Stimulated activated CD4-positive, alpha-beta T cell treated with anti-CD3 and anti-CD28 coated beads, Interleukin-15, amount 100 ng/mL, for 48 hours (primary cell): ENCODE results near the gene SPINK13.
"Not testable (repeated sequence)": the region's sequence is repeated elsewhere in the genome, so short reads cannot be mapped to it uniquely, and the experiment has no call there.

Experiments
- DNase-seq, 2 donors: peaks; one replicate each; pipeline ENCODE4 v3.0.0-alpha.2; 2020; ENCODE audit warnings: low read depth in 2 of 2

SPINK13 gene, protein sequence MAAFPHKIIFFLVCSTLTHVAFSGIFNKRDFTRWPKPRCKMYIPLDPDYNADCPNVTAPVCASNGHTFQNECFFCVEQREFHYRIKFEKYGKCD

DNA sequence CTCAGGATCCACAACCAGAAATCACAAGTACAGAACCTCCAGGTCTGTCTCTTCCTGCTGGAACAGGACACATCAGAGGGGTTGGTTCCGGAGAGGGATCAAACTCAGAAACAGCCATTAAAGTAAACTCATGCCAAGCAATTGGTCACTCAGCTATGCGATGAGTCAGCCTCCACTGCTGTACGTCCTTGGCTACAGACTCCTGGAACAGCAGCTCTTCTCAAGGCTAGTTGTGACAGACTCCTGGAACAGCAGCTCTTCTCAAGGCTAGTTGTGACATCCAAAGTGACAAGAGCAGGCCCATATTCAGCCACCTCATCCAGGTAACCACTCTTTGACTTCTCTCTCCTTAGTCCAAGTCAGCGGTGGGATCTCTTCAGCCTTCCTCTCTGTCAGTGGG, at the start of gene SPINK13:
TSS of gene SPINK13 (plus strand) at position 229 of the 400 bp plus-strand sequence. CDS start 1,279 bp downstream, outside the sequence.
- DNase-seq, result no peak

DNA sequence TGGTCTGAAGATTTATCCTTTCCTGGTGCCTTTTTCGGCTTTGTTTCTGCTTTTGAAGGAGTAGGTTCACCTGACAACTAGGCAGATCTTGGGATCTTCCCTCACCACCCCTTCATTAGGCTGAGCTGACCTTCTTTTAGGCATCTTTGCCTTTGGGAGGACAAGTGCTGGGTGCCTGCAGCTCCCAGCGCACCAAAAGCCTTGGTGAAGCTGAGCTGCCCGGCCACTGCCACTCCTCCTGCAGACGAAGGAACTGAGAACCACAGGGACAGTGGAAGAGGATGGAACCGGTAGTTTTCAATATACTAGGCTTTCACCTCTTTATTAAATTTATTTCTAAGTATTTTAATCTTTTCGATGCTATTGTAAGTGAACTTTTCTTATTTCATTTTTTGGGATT, 47.1 kb upstream of the SPINK13 start:
- no peak for DNase-seq

DNA sequence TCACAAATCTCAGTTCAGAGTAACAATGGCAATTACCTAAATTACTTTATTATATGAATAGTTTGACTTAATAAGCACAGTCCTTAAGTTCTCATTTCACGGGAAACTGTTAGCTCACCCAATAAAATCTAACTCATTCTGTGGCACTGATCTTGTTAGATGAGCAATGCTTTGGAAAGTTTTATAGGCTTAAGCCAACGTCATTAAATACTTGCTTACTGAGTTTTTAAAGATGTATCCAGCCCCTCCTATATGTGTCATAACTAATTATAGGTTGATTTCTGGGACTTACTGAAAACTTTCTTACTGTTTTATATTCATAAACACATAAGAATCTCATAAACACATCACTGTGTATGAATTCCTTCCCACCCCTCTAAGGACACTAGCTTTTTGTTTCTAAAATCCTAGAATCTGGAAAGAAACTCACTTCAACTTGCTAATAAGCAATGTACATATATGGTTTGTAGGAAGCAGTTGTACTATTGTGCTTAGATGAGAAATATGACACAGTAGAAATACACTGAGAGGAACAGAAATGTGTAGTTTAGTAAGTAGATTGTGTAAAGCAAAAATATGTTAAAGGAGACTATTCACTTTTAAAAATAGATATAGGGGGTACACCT, 44.4 kb upstream of the SPINK13 start:
- no peak for DNase-seq

DNA sequence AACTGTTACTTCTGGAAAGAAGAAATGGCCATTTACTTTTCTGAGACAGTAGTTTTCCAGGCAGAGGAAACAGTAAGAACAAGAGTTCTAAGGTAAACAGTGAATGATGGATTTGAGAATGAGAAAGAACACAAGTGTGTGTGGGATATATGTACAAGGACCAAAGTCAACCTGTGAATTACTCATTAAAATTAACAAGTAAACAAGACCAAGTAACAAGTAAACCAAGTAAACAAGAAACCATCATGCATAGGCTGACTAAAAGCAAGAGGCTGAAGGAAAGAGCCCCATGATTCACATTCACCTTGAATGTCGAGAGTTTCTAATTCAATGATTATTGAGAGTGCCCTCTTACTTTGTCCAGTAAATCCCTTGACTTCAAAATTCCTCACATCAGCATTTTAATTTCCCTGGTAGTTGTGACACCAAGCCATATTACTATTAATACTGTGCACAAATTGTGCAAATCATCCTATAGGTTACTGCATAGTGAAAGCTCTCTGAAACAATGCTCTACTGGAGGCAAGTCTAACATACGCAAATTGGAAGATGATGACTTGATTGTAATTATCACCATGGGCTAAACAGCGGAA, 40.1 kb upstream of the SPINK13 start:
- no peak for DNase-seq

DNA sequence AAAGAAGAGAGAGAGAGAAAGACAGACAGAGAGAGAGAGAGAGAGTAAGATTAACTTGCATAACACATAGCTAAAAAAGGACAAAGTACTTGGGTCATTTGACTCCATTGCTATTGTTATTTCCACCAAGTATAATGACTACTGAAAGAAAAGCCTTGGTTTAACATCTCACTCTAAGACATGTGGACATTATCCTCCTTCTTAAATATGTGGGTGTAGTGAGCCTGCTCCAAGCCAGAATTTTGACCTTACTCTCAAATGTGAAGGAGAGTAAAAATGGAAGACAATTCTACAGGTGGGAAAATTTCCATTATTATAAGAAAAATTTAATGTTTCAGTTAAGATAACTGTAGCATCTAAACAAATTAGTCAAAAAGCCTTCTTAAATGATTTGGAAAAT, 38.8 kb upstream of the SPINK13 start:
- no peak for DNase-seq

DNA sequence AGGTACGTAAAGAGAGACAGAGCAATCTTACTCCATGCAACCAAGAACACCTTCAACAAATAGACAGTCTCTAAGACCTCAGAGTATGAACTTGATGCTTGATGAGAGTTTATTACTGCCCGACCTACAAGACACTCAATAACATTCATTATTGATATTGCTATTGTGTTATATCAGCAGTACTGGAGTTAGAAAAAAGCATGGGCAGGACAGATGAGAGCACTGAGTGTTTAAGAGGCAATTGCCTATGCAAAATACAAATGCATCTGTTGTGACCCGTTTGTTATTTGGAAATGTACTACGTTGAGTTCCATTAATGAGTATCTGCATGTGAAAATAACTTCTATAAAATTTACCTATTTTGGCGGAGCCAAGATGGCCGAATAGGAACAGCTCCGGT, 38.4 kb upstream of the SPINK13 start:
- DNase-seq, result no peak

DNA sequence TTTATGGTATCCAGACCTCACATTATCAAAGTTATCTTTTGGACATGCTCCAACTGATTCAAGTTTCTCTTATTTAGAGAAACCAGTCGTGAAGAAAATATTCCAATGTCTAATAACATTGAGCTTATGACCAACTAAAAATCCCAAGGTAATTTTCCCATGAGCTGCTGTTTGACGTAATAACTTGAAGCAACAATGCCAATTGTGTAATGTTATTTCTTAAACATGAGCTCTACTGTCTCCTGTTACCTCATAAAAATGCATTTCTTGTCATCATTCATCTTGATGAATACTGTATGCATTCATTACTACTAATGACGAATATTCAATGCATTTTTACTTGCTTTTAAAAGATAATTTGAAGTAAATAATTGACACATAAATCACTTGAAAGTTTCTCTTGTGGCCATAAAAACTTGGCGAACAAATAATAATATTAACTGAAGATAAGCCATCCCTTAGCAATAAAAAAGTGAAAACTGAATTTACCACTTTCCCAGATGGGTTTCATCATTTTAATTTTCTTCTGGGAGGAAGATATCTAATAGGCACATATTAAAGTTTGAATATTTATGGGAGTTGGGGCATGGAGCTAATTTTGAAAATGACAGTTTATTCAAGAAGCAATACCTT, 30.7 kb upstream of the SPINK13 start:
- no peak for DNase-seq

DNA sequence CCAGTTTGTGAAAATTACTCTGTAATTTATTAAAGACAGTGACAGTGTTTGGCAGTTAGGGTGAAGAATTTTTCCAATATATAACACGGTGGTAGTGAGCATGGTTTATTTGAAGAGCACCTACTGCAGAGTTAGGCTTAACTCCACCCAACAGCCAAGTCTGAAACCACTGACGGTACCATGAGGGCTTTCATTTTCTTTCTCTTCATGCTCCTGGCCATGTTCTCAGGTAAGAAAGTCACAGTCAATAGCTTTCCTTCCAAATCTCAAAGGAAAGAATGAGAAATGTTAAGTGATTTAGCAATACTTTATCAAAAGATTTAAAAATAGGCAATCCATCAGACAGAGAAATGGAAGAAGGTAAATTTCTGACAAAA, 30.2 kb upstream of the SPINK13 start, which contains the start of gene MARCOL:
TSS of gene MARCOL (plus strand) at position 108 of the 377 bp plus-strand sequence. CDS start at position 181, 73 bp downstream.
- DNase-seq, result no peak

DNA sequence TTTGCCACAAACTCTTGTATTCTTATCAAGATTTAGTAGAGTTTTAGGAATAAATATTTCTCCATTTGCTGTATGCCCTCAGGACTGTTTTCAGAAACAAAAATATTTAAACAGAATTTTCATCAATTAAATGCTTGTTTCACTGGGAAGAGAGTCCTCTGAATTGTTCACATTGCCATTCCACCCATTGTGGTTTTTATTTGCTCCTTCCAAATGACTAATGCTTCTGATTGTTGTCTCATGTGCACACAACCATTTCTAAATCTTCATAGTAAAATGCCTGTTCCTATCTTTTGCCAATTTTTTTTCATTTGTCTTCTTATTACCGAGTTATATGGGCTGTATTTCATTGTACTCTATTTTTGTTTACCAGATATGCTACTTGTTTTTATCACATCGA, 19.7 kb upstream of the SPINK13 start:
- no peak for DNase-seq

DNA sequence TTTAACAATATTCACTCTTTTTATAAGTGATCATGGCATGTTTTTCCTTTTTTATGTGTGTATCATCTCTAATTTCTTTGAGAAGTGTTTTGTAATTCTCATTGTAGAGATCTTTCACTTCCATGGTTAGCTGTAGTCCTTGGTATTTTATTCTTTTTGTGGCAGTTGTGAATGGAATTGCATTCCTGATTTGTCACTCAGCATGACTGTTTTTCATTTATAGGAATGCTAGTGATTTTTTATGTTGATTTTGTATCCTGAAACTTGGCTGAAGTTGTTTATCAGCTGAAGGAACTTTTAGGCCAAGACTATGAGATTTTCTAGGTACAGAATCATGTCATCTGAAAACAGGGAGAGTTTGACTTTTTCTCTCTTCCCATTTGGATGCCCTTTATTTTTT, 13.1 kb upstream of the SPINK13 start:
- no peak for DNase-seq

DNA sequence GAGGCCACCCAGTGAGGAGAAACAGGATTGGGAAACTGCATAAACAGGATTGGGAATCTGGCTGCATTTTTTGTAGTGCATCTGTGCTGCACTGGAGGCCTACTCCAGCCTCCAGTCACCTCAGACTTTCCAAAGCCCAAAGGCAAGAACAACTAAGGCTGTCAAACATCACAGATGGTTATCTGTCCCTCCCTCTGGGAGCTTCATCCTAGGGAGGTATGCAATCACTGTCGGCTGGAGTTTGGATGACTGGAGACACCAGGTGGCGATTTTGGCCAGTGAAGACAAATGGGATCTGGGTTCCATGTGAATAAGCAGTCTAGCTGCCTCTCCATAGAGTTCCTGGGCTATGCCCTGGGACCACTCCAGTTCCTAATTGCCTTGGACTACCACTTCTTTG, 9.3 kb upstream of the SPINK13 start:
- no peak for DNase-seq

DNA sequence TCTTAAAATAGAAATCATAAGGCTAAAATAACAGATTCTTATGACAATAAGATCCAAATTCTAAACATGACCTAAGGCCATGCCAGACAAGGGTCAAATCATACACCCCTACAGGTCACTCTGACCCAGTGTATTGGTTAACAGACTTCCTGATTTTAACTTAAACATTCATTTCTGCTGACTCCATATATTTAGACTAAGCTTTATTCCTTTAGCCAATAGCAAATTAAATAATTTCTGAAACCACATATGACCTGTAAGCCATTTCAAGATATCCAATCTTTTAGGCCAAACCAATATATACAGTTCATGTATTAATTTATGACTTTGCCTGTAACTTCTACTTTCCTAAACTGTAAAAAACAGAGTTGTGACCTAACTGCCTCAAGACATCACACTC, 7.4 kb upstream of the SPINK13 start:
- DNase-seq, result no peak

DNA sequence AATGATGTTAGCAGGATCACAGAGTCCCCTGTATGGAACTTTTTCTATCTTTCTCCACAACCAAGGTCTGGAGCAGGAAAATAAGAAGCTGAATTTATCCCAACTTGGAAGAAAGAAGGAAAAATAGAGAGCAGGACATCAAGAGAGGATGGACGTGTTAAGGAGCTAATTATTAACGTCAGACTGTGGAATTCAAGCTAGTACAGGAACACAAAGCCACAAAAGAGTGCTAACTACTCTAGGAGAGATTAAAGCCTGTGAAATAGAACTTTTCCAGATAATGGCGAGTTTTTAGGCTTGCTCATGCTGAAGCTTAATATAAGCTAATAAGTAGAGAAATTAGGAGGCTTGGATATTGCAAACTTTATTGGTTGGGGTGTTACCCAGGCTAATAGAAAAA, 632 bp upstream of the SPINK13 start:
- no peak for DNase-seq

DNA sequence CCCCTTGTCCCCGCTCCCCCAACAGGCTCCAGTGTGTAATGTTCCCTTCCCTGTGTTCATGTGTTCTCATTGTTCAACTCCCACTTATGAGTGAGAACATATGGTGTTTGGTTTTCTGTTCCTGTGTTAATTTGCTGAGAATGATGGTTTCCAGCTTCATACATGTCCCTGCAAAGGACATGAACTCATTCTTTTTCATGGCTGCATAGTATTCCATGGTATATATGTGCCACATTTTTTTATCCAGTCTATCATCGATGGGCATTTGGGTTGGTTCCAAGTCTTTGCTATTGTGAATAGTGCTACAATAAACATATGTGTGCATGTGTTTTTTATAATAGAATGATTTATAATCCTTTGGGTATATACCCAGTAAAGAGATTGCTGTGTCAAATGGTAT, 6.5 kb downstream of the SPINK13 start:
- not testable (repeated sequence) for DNase-seq

DNA sequence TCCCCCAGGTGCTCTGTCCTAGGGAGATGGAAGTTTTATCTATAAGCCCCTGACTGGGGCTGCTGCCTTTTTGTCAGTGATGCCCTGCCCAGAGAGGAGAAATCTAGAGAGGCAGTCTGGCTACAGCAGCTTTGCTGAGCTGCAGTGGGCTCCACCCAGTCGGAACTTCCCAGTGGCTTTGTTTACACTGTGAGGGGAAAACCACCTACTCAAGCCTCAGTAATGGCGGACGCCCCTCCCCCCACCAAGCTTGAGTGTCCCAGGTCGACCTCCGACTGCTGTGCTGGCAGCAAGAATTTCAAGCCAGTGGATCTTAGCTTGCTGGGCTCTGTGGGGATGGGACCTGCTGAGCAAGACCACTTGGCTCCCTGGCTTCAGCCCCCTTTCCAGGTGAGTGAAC, 12.3 kb downstream of the SPINK13 start:
- DNase-seq, result not testable (repeated sequence)

DNA sequence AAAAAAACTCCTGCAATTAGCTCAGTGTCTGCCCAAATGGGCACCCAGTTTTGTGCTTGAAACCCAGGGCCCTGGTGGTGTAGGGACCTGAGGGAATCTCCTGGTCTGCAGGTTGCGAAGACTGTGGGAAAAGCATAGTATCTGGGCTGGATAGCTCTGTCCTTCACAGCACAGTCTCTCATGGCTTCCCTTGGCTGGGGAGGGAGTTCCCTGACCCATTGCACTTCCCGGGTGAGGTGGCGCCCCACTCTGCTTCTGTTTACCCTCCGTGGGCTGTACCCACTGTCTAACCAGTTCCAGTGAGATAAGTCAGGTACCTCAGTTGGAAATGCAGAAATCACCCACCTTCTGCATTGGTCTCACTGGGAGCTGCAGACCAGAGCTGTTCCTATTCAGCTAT, 12.7 kb downstream of the SPINK13 start:
- DNase-seq, result not testable (repeated sequence)

DNA sequence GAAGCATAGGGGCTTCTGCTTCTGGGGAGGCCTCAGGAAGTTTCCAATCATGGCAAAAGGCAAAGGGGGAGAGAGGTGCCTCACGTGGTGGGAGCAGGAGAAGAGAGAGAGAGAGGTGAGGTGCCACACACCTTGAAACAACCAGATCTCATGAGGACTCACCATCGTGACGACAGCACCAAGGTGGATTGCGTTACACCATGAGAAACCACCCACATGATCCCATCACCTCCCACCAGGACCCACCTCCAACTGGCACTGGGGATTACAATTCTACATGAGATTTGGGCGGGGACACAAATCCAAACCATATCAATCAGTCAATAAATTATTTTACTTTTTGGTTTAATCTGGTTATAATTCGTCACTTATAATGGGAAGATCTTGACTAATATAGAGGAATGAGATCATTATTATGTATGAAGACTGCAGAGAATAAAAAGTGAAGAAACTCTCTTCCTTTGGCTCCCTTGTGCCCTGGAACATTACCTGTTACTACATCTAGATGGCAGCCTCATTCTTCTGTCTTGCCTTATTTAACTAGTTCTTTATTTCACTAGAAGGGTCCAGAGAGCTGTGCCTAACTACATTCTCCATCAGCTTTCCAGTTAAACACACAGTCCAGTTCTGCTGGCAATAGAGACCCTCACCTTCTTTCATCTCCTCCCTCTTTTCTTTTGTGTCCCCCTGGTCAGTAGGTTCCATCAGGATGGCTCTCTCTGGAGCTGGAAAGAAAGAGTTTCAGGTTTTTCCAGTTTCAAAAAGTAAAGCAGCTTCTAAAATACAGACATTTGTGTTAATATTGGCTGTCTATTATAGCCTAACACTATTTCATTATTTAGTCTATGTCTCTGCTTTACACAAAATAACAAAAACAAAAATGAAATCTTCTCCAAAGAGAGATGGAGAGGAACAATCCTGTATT, 21.9 kb downstream of the SPINK13 start:
- no peak for DNase-seq

DNA sequence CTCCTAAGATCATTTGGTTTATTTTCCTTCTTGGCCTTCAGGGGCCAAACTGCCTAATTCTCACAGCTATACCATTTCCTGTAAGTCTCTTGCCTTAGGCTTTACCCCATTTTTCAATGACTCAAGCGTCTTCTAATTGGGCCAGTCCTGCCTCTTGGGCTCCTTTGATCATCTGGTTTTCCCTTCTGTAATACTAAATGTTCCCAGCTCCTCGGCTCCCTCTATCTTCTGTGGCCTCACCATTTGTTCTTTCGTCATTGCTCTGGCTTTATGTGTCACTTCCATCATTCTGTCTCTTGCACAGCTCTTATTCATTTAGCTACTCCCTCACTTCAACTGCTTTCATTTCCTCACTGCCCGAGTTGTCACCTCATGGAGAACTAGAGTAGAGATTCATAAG, 29.1 kb downstream of the SPINK13 start:
- no peak for DNase-seq

DNA sequence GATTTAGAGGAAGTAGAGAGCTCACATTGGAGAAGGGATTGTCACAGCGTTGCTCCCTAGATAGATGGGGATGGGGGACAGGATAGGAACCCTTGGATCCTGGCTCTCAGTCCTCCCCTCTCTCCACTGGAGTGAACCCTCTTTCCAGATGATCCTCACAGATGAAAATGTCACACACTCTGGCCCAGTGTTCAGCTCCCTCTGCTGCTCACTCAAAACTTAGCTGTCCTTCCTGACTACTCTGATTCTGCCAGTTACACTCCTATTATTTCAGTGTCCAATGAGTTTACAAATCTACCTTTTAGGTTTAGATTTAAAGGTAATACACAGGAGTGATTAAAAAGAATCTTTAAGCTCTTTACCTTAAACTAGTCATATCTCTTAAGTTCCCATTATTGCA, 37.9 kb downstream of the SPINK13 start:
- no peak for DNase-seq

DNA sequence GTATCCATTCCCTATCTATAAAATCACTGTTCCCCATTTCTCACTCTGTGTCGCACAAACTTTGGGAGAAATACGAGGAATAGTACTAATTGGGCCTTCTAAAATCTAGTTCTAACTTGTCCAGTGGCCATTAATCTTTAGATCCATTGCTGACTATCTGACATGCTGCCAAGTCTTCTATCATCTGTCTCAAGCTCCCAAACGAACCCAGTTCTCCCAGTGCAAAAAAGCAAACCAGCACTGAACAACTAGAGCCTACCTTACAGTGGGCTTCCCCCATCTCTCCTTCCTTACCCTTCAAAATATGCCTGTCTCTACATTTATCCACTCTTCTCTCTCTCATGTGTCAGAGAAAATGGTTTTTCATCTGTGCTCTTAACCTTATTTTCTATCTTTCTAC, 40.4 kb downstream of the SPINK13 start:
- no peak for DNase-seq

DNA sequence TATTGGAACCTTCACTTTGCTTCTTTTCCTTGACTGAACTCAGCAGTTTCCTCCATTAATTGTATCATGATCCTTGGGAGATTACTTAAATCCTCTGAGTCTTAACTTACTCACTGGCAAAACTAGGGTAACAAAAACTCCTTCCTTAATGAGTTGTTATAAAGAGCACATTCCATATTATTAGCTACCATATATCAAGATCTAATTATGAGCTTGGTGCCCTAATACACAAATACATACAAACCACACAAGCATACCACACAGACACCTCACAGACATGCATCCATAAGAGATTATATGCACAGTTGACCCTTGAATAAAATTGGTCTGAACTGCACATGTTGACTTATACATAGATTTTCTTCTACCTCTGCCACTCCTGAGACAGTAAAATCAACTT, 41.2 kb downstream of the SPINK13 start:
- no peak for DNase-seq

DNA sequence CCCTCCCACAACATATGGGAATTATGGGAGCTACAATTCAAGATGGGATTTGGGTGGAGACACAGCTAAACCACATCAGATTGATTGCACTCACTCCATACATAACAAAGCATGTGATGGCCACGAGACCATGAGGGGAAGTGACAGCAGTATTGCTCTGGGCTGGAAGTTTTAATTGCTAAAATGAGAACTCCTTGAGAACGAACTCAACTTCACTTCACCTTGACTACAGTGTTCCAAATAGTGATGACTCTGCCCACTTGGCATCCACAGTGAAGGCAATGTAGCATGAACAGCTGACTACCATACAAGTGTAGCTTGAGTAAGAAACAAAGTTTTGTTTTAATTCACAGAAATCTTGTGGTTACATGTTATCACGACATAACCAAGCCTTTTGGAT, 42.9 kb downstream of the SPINK13 start:
- no peak for DNase-seq
